H1 (cell line): Measurements from ENCODE around the gene DIP2C. TPM values are rescaled to one million over a fixed set of nuclear protein-coding genes. Genes with fewer than 3 reads are reported as not detected.

ENCODE experiments used
- CTCF ChIA-PET: fragments of 300-600 bp; sonication (Branson Sonifier 250); formaldehyde crosslinking; loops from one replicate; lab custom pipeline; 2021; ENCODE audit not compliant: partially characterized antibody; lab: Charles Lee
- POLR2A ChIA-PET: fragments of 300-600 bp; sonication (Branson Sonifier 250); formaldehyde crosslinking; loops from one replicate; lab custom pipeline; 2021; ENCODE audit warnings: inconsistent platforms; ENCODE audit not compliant: partially characterized antibody; lab: Charles Lee
- DNase-seq, 2 experiments: peaks; one replicate each; pipeline versions ENCODE4 v3.0.0 to v3.0.0-alpha.2; 2010 to 2022; ENCODE audit warnings: low spot score in 2 of 2, low read depth in 1 of 2, mixed read lengths in 1 of 2
- FAIRE-seq: peaks from 2 replicates; lab custom pipeline; 2011; peaks lifted over from hg19 to GRCh38; lab: Jason Lieb, UNC
- H2AFZ ChIP-seq: 2 replicates; pipeline ENCODE4 v1.8.1; 2012; ENCODE audit warnings: low read length, inconsistent platforms
- H2AK5ac ChIP-seq: 2 replicates; pipeline ENCODE4 v1.6.1; 2013; ENCODE audit warnings: low read depth, low read length
- H2BK120ac ChIP-seq: replicated peaks from 2 replicates; pipeline ENCODE3; 2013; ENCODE audit warnings: low read depth, low read length, inconsistent platforms
- H2BK12ac ChIP-seq: 2 replicates; pipeline ENCODE4 v1.6.1; 2013; ENCODE audit warnings: low read depth, low read length
- H2BK15ac ChIP-seq: 2 replicates; pipeline ENCODE4 v1.6.1; 2013; ENCODE audit warnings: low read length
- H2BK20ac ChIP-seq: 2 replicates; pipeline ENCODE4 v1.6.1; 2013; ENCODE audit warnings: low read length
- H2BK5ac ChIP-seq: 2 replicates; pipeline ENCODE4 v1.6.1; 2013; ENCODE audit warnings: low read depth, low read length
- H3K14ac ChIP-seq: 2 replicates; pipeline ENCODE4 v1.6.1; 2013; ENCODE audit warnings: inconsistent platforms; ENCODE audit not compliant: insufficient read length
- H3K18ac ChIP-seq: 2 replicates; pipeline ENCODE4 v1.6.1; 2013; ENCODE audit warnings: low read length; ENCODE audit errors: extremely low read depth
- H3K23ac ChIP-seq: 2 replicates; pipeline ENCODE4 v1.6.1; 2013; ENCODE audit warnings: inconsistent platforms; ENCODE audit not compliant: insufficient read length
- H3K23me2 ChIP-seq: 2 replicates; pipeline ENCODE4 v1.6.1; 2013; ENCODE audit warnings: low read depth, low read length
- H3K27ac ChIP-seq: 2 replicates; pipeline ENCODE4 v1.6.1; 2011; ENCODE audit warnings: low read depth, low read length, inconsistent platforms
- H3K27me3 ChIP-seq, 4 experiments: replicated peaks in 1 of 4; 1 replicate in 1 of 4; 2 replicates in 3 of 4; pipeline versions ENCODE4 v1.6.1 to v1.8.1; 2011 to 2013; ENCODE audit warnings: low read length in 3 of 4, mild to moderate bottlenecking in 3 of 4, inconsistent platforms in 2 of 4, mixed read lengths in 2 of 4, moderate library complexity in 1 of 4; ENCODE audit not compliant: control insufficient read depth in 3 of 4, insufficient read depth in 3 of 4; ENCODE audit errors: extremely low read depth in 1 of 4
- H3K36me3 ChIP-seq, 4 experiments: 2 replicates each; pipeline versions ENCODE4 v1.6.1 to v1.8.1; 2011 to 2013; ENCODE audit warnings: mild to moderate bottlenecking in 4 of 4, low read length in 3 of 4, moderate library complexity in 2 of 4, control low read depth in 1 of 4, inconsistent platforms in 1 of 4; ENCODE audit not compliant: insufficient read depth in 4 of 4, control insufficient read depth in 2 of 4
- H3K4ac ChIP-seq: replicated peaks from 2 replicates; pipeline ENCODE3; 2013; ENCODE audit warnings: low read length, low read depth, mixed read lengths, inconsistent platforms; ENCODE audit not compliant: insufficient read length
- H3K4me1 ChIP-seq, 4 experiments: replicated peaks in 1 of 4; 1 replicate in 1 of 4; 2 replicates in 3 of 4; pipeline versions ENCODE4 v1.6.1 to v1.8.1; 2011 to 2013; ENCODE audit warnings: low read length in 3 of 4, inconsistent platforms in 2 of 4, mixed read lengths in 1 of 4; ENCODE audit not compliant: insufficient read depth in 4 of 4, control insufficient read depth in 3 of 4
- H3K4me2 ChIP-seq, 2 experiments: 2 replicates each; pipeline versions ENCODE4 v1.6.1 to v1.8.1; 2011 to 2013; ENCODE audit warnings: low read depth in 2 of 2, low read length in 2 of 2, control low read depth in 1 of 2, inconsistent platforms in 1 of 2, mild to moderate bottlenecking in 1 of 2; ENCODE audit not compliant: insufficient read depth in 1 of 2
- H3K4me3 ChIP-seq, 4 experiments: fragments of 200-600, 300-600 bp in 1 of 4; sonication (generic), shearing (Covaris generic), sonication (Bioruptor Twin) in 1 of 4; 2 replicates each; pipeline versions ENCODE4 v1.5.1 to v1.8.1; 2011 to 2016; ENCODE audit warnings: low read length in 4 of 4, low read depth in 3 of 4, control low read depth in 2 of 4, inconsistent platforms in 2 of 4, mild to moderate bottlenecking in 2 of 4, mixed read lengths in 1 of 4, moderate library complexity in 1 of 4; ENCODE audit not compliant: insufficient read depth in 2 of 4; ENCODE audit errors: extremely low read depth in 1 of 4
- H3K56ac ChIP-seq: replicated peaks from 2 replicates; pipeline ENCODE3; 2013; ENCODE audit warnings: low read depth, mild to moderate bottlenecking, mixed read lengths, low read length, inconsistent platforms; ENCODE audit not compliant: insufficient read length
- H3K79me1 ChIP-seq: 2 replicates; pipeline ENCODE4 v1.6.1; 2013; ENCODE audit warnings: low read depth, low read length, control low read depth
- H3K79me2 ChIP-seq, 2 experiments: 2 replicates each; pipeline versions ENCODE4 v1.6.1 to v1.8.1; 2012 to 2013; ENCODE audit warnings: low read length in 2 of 2, mild to moderate bottlenecking in 2 of 2, inconsistent platforms in 1 of 2; ENCODE audit not compliant: insufficient read depth in 2 of 2, control insufficient read depth in 1 of 2
- H3K9ac ChIP-seq, 4 experiments: replicated peaks in 1 of 4; 1 replicate in 1 of 4; 2 replicates in 3 of 4; pipeline versions ENCODE4 v1.6.1 to v1.8.1; 2011 to 2013; ENCODE audit warnings: low read depth in 3 of 4, low read length in 3 of 4, control low read depth in 2 of 4, mild to moderate bottlenecking in 2 of 4, moderate library complexity in 2 of 4, inconsistent platforms in 1 of 4; ENCODE audit errors: extremely low read depth in 1 of 4
- H3K9me3 ChIP-seq, 2 experiments: 2 replicates each; pipeline versions ENCODE4 v1.6.1 to v1.8.1; 2012 to 2013; ENCODE audit warnings: mild to moderate bottlenecking in 2 of 2, moderate library complexity in 2 of 2, control low read depth in 1 of 2, inconsistent platforms in 1 of 2, low read depth in 1 of 2, low read length in 1 of 2, mixed read lengths in 1 of 2; ENCODE audit not compliant: insufficient read depth in 2 of 2
- H4K20me1 ChIP-seq, 2 experiments: replicated peaks in 1 of 2; 2 replicates each; pipeline versions ENCODE3 to v1.8.1; 2011 to 2013; ENCODE audit warnings: inconsistent platforms in 2 of 2, low read length in 2 of 2, mild to moderate bottlenecking in 1 of 2; ENCODE audit not compliant: insufficient read depth in 2 of 2, control insufficient read depth in 1 of 2
- H4K5ac ChIP-seq: 2 replicates; pipeline ENCODE4 v1.6.1; 2013; ENCODE audit warnings: low read length, low read depth, mixed read lengths, inconsistent platforms; ENCODE audit not compliant: insufficient read length
- H4K8ac ChIP-seq: 2 replicates; pipeline ENCODE4 v1.8.0; 2013; ENCODE audit warnings: mild to moderate bottlenecking, moderate library complexity, low read length, inconsistent platforms; ENCODE audit not compliant: insufficient read depth; ENCODE audit errors: extremely low read depth
- H4K91ac ChIP-seq: replicated peaks from 2 replicates; pipeline ENCODE3; 2013; ENCODE audit warnings: low read length, mixed read lengths, inconsistent platforms; ENCODE audit not compliant: insufficient read length
- CBX8 ChIP-seq: fragments of 300-800, 300-1000 bp; sonication (generic); IDR thresholded peaks from 2 replicates; pipeline ENCODE4 v1.7.1; 2016; ENCODE audit warnings: low read depth, low read length, borderline replicate concordance
- GABPA ChIP-seq: IDR thresholded peaks from 2 replicates; pipeline ENCODE4 v1.6.1; 2011; ENCODE audit warnings: mild to moderate bottlenecking, low read length, moderate library complexity, borderline replicate concordance; ENCODE audit not compliant: insufficient read depth
- HDAC6 ChIP-seq: IDR thresholded peaks from one replicate; pipeline ENCODE4 v1.7.1; 2012; ENCODE audit warnings: low read depth, mild to moderate bottlenecking, inconsistent platforms, low read length, moderate library complexity
- KDM5A ChIP-seq: fragments of 200-600 bp; IDR thresholded peaks from 2 replicates; pipeline ENCODE4 v1.7.1; 2012; ENCODE audit warnings: mild to moderate bottlenecking, low read length, inconsistent platforms, mixed read lengths
- NANOG ChIP-seq: IDR thresholded peaks from 2 replicates; pipeline ENCODE4 v1.6.1; 2011; ENCODE audit warnings: low read length, low read depth, mild to moderate bottlenecking, inconsistent platforms; ENCODE audit not compliant: insufficient read depth, poor library complexity, severe bottlenecking
- POLR2A ChIP-seq, 2 experiments: IDR thresholded peaks; 1 replicate in 1 of 2; 2 replicates in 1 of 2; pipeline ENCODE4 v1.6.1; 2011; ENCODE audit warnings: low read depth in 2 of 2, low read length in 2 of 2, mild to moderate bottlenecking in 2 of 2; ENCODE audit errors: control extremely low read depth in 1 of 2
- RAD21 ChIP-seq, 2 experiments: IDR thresholded peaks in 1 of 2; conservative IDR thresholded peaks in 1 of 2; 2 replicates each; pipeline ENCODE4 v1.6.1; 2011; ENCODE audit warnings: low read depth in 2 of 2, low read length in 2 of 2, improper control_type of control experiment in 1 of 2, inconsistent platforms in 1 of 2, mild to moderate bottlenecking in 1 of 2, moderate library complexity in 1 of 2
- SIX5 ChIP-seq: IDR thresholded peaks from 2 replicates; pipeline ENCODE4 v1.6.1; 2011; ENCODE audit warnings: mild to moderate bottlenecking, low read depth, low read length
- SP1 ChIP-seq: IDR thresholded peaks from 2 replicates; pipeline ENCODE4 v1.6.1; 2011; ENCODE audit warnings: low read depth, low read length
- SP4 ChIP-seq: IDR thresholded peaks from 2 replicates; pipeline ENCODE4 v1.6.1; 2012; ENCODE audit warnings: low read length, inconsistent platforms
- SUZ12 ChIP-seq: fragments of 200-600 bp; sonication (generic); IDR thresholded peaks from 2 replicates; pipeline ENCODE4 v1.6.1; 2012; ENCODE audit warnings: mild to moderate bottlenecking, inconsistent platforms, low read length, moderate library complexity, mixed read lengths
- TAF7 ChIP-seq: optimal IDR thresholded peaks from 2 replicates; pipeline ENCODE3; 2011; ENCODE audit warnings: low read depth, mild to moderate bottlenecking, inconsistent platforms, low read length, moderate library complexity, borderline replicate concordance
- WGBS, 2 experiments: shearing (Covaris generic) in 1 of 2; methylation state at CpG; one replicate each; pipeline versions ENCODE4 v1.1.6 to v1.1.7; 2013 to 2015; ENCODE audit warnings: low lambda C conversion rate in 2 of 2, mixed read lengths in 2 of 2, inconsistent platforms in 1 of 2, low coverage in 1 of 2, missing lambda C conversion rate in 1 of 2; ENCODE audit not compliant: insufficient replicate concordance in 2 of 2, insufficient coverage in 1 of 2, insufficient read length in 1 of 2; ENCODE audit errors: extremely low coverage in 1 of 2, missing lambda C conversion rate in 1 of 2; 5-methylcytosine and 5-hydroxymethylcytosine counted together
- polyA plus RNA-seq, 7 experiments: library from polyadenylated mRNA; depleted of rRNA in 3 of 7; stranded (reverse) in 5 of 7; unstranded in 2 of 7; fragments of >200 nt in 5 of 7; fragments of 200-250 nt in 2 of 7; gene quantifications; 1 replicate in 5 of 7; 2 replicates in 1 of 7; 4 replicates in 1 of 7; pipeline versions ENCODE4 v1.2.1 to v1.2.3, GENCODE V29; 2011 to 2013; ENCODE audit warnings: missing spikeins in 2 of 7, mixed read lengths in 2 of 7
- total RNA-seq: library from RNA; stranded (reverse); fragmentation: NEBNext Ultra II Directional; extraction: Animal tissue kit (Norgen Biotek cat#: 25700); gene quantifications from 2 replicates; pipeline ENCODE4 v1.2.1, GENCODE V29; 2021
- TF ChIP-seq, protein P1 (sequence below): IDR thresholded peaks from 2 replicates; pipeline ENCODE4 v1.6.1; 2011; ENCODE audit warnings: low read length, improper control_type of control experiment

DIP2C gene
- total and polyA plus RNA-seq, 2 of the 8 experiments (the other 6 are each of a cell fraction or from before 2014, with no cell fraction given): 3.8 to 9.3 TPM

DNA sequence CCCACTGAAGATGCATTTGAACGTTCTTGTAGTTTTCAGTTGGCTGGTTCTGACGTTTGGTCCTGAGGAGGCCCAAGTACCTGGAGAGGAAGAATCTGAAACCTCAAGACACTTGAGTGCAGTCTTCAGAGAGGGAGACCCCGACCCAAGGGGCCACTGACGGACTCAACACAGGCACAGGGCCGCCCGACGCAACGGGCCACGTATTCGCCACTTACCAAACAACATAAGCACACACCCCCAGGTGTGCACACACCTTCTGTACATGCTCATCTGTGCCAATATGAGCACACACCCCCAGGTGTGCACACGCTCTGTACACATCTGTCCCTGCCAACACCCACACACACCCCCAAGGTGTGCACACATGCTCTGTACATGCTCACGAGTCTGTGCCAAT, 68.5 kb downstream of the DIP2C start:
- Histone ChIP-seq H3K9ac (no peak overlapping the region), H3K79me1 (peaks cover 9% of the 10 kb centered on the region; the same call in 1 of the 2 replicates), H2AFZ (no peak overlapping the region), H3K56ac (no peak overlapping the region), H3K23me2 (no peaks in the 10 kb centered on the region), H2BK12ac (no peak overlapping the region), H3K4me1 (peaks cover 5 to 22% (median 19%) of the 10 kb centered on the region in 4 experiments), H3K14ac (no peak overlapping the region), H2BK15ac (no peak overlapping the region), H4K8ac (no peak overlapping the region; the same call in 1 of the 2 replicates), H4K91ac (no peak overlapping the region), H3K23ac (no peak overlapping the region), H3K27ac (no peak overlapping the region), H2BK120ac (no peak overlapping the region), H3K4me3 (no peak overlapping the region), H3K18ac (no peak overlapping the region), H2BK20ac (no peak overlapping the region), H3K79me2 (peaks cover 0 to 8% of the 10 kb centered on the region in 2 experiments; a peak in 1 of 4 replicates), H3K4ac (no peak overlapping the region), H3K36me3 (no peaks in the 10 kb centered on the region), H4K20me1 (peaks cover 8 to 20% of the 10 kb centered on the region in 2 experiments), H3K27me3 (no peaks in the 10 kb centered on the region), H2BK5ac (no peak overlapping the region), H2AK5ac (no peak overlapping the region), H3K9me3 (no peaks in the 10 kb centered on the region), H4K5ac (no peak overlapping the region), H3K4me2 (no peak overlapping the region)
- DNase-seq (no peak), FAIRE-seq (no peak)
- CTCF ChIA-PET: interaction anchor here (0.7 to 1.0 kb wide), 4 partner anchors 14 to 235 kb away, joined by 3 read pairs; no protein-coding TSS in a partner anchor
- WGBS, 2 experiments: 88% methylated on average over 12 of the region's 12 CpGs; no CpG with 5 or more reads in 1 of the 2 experiments
- POLR2A ChIA-PET: interaction anchor here (0.6 kb wide), 1 partner anchor 509 kb away, joined by 3 read pairs; no protein-coding TSS in a partner anchor
- TF ChIP-seq SP1 (no peak), SUZ12 (no peak), RAD21 (IDR thresholded peaks at IDR 0.05 in 1 of 2, conservative IDR thresholded peaks at IDR 0.05 in 1 of 2; ENCODE audit: low read depth in 2 of 2, low read length in 2 of 2) (no peak), HDAC6 (no peak), KDM5A (no peak), GABPA (no peak), CBX8 (no peak), POLR2A (IDR thresholded peaks at IDR 0.05; ENCODE audit: control extremely low read depth in 1 of 2, low read depth in 2 of 2, low read length in 2 of 2) (no peak), TAF7 (no peak), SP4 (no peak), SIX5 (no peak), NANOG (no peak)
- TF ChIP-seq, protein P1, sequence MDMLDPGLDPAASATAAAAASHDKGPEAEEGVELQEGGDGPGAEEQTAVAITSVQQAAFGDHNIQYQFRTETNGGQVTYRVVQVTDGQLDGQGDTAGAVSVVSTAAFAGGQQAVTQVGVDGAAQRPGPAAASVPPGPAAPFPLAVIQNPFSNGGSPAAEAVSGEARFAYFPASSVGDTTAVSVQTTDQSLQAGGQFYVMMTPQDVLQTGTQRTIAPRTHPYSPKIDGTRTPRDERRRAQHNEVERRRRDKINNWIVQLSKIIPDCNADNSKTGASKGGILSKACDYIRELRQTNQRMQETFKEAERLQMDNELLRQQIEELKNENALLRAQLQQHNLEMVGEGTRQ: no peak
